Eye (tissue), 1 donor: ENCODE data around the gene ZNF774.
"Not testable (repeated sequence)": the region's sequence is repeated elsewhere in the genome, so short reads cannot be mapped to it uniquely, and the experiment has no call there.

Experiments
- DNase-seq: peaks from one replicate; pipeline ENCODE4 v3.0.0-alpha.2; 2015

The ZNF774 gene

GRCh38 chr15:90347431-90348065 lies 4.5 kb upstream of the ZNF774 start:
- not testable (repeated sequence) for DNase-seq

DNA sequence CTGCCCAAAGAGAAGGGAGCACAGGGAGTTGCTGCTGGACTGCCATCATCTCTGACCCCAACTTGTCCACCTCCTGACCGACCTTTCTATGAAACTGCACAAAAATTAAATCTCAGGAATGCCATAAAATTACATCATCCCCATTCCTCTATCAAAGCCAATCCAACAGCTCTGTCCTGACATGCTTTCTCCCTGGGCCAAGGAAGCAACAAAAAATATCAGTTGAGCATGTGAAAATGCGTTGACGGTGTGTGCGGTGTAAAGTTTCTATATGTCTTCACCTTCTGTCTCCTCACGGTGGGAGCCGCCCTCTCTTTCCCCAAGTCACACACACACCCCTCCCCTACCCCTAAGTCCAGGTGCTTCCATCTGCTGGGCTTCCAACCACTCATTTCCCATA lies 3.6 kb upstream of the ZNF774 start:
- no peak for DNase-seq

DNA sequence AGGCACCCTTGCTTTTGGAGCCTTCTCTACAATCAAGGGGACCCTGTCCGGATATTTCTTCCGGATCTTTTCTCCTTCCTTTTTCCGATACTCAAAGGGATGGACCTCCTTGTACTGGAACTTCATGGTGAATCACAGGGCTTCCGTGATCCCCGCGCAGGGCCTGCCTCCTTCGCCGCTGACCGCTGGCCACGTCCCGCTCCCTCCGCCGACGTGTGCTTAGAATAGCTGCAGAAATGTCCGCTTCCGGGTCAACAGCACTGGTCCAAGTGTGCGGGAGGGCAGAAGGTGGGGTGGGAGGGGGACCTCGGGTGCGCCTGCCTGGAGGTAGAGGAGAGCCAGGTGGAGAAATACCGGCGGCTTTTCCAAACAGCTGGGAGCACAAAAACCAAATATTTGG lies 3.0 kb upstream of the ZNF774 start:
- no peak for DNase-seq

- no peak for DNase-seq
Observed at GRCh38 chr15:90349821-90350220, 2.3 kb upstream of the ZNF774 start.

- no peak for DNase-seq
Observed at GRCh38 chr15:90351479-90352106, 491 bp upstream of the ZNF774 start.

- no peak for DNase-seq
Observed at GRCh38 chr15:90354986-90355385, 2.9 kb downstream of the ZNF774 start.

GRCh38 chr15:90358124-90359033 lies 6.3 kb downstream of the ZNF774 start:
- no peak for DNase-seq

DNA sequence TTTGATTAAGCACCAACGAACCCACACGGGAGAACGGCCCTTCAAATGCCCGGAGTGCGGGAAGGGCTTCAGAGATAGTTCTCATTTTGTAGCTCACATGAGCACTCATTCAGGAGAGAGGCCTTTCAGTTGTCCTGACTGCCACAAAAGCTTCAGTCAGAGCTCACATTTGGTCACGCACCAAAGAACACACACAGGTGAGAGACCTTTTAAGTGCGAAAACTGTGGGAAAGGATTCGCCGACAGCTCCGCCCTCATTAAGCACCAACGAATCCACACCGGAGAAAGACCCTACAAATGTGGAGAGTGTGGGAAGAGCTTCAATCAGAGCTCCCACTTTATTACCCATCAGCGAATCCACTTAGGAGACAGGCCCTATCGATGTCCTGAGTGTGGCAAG lies 8.7 kb downstream of the ZNF774 start:
- DNase-seq = no peak

DNA sequence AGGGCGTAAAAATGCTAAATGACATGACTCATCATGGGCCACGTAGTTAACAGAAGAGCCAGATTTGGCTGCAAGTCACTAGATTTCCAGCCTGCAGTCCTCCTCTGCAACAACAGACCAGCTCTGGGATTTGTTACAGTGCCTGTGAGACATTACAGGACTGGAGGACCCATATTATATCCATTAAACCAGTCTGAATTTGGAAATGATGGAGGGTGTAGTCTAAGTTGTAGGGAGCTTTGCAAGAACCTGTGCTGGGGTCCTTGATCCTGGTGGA lies 10.8 kb downstream of the ZNF774 start:
- DNase-seq = no peak

DNA sequence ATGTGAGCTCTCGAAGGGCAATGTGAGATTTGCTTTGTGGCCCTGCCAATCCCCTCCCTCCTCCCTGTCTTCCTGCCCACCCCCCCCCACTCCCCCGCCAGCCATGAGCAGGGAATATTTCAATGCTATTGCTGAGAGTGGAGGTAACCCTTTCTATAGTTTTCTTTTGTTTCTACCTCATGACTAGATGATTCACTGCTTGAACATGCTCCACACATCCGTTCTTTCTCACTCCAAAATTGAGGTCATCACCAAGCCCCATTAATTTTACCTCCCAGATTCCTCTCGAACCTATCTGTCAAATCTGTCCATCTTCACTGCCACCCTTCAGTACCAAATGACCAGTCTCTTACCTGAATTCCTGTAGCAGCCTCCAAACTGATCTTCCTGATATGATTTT lies 12.2 kb downstream of the ZNF774 start:
- no peak for DNase-seq

DNA sequence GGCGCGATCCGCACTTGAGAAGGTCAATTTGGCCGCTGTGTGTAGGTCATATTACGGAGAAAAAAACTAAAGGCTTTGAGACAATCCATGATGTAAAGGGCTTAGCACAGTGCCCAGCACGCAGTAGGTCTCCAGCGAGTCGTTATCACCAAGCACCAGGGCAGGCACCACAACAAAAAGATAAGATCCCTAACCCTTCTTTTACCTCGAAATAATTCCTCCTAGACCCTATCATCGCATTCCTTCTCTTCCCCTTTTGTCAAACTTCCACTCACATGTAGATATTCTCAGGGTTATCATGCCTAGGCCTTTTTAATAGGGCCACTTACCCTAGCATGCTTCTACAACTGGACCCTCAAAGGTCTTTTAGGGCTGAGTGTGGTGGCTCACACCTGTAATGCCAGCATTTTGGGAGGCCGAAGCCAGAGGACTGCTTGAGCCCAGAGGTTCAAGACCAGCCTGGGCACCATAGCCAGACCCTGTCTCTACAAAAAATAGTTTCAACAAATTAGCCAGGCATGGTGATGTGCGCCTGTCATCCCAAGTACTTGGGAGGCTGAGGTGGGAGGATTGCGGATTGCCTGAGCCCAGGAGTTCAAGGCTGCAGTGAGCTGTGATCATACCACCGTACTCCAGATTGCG lies 13.5 kb downstream of the ZNF774 start:
- DNase-seq = no peak

GRCh38 chr15:90367576-90367975 lies 15.5 kb downstream of the ZNF774 start:
- DNase-seq = no peak

- no peak for DNase-seq
Observed at GRCh38 chr15:90375071-90375470, 23.0 kb downstream of the ZNF774 start.

DNA sequence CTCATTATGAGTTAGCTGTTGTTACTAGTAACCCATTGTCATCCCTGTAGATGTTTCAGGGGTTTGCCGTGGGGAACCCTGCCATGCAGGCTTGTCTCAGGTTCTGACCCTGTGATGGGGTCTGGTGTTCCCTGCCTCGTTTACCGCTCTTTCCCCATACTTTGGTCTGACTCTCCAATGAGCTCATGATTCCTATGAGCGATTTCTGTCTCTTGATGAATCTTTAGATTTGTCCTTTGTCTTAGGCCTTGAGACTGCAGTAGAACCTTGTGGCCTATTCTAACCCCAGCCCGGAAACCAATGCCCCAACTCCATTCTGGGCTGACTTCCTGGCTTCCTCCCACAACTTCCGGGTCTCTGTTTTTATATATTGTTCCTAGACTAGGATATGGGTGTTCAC lies 24.7 kb downstream of the ZNF774 start:
- no peak for DNase-seq

DNA sequence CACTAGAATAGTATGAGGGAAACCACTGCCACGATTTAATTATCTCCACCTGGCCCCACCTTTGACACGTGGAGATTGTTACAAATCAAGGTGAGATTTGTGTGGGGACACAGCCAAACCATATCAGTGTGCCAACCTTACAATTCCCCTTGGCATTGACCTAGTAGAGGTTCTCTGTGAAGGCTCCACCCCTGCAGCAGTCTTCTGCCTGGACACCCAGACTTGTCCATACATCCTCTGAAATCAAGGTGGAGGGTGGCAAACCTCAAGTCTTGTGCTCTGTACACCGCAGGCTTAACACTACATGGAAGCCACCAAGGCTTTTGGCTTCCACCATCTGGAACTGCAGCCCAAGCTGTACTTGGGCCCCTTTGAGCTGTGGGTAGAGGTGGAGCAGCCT lies 27.2 kb downstream of the ZNF774 start:
- DNase-seq = no peak

DNA sequence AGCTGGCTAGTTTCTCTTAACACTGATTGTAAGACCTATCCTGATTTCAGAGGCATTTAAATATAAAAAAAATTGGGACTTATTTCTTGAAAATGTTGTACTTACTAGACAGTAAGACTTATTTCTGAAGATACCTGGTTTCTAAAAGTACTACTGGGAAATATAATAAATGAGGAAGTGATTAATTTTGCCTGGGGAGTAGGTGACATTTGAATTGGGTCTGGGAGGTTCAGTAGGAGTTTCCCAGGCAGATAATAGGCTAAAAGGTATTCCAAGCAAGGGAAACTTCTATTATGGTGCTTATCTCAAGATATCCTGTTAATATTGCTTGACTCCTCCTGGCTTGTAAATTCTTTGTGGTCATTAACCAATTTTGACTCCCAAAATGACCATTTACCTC lies 29.4 kb downstream of the ZNF774 start:
- no peak for DNase-seq

GRCh38 chr15:90382320-90382719 lies 30.2 kb downstream of the ZNF774 start:
- DNase-seq = no peak

GRCh38 chr15:90386221-90386620 lies 34.1 kb downstream of the ZNF774 start:
- no peak for DNase-seq

GRCh38 chr15:90387534-90388461 lies 35.7 kb downstream of the ZNF774 start, which contains the start of gene IQGAP1:
Gene IQGAP1, plus strand, starts transcription at chr15:90388242. Its CDS starts 100 bp downstream, at chr15:90388342.
- peak; percentile 97 for DNase-seq

- peak; percentile 70 for DNase-seq
Observed at GRCh38 chr15:90388462-90389380, 36.6 kb downstream of the ZNF774 start.

DNA sequence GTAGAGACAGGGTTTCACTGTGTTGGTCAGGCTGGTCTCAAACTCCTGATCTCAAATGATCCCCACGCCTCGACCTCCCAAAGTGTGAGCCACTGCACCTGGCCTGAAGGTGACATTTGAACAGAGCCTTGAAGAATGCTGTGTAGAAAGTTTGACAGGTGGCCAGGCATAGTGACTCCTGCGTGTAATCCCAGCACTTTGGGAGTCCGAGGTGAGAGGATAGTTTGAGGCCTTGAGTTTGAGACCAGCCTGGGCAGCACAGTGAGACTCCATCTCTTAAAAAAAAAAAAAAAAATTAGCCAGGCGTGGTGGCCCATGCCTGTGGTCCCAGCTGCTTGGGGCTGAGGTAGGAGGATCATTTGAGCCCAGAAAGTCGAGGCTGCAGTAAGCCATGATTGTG lies 37.4 kb downstream of the ZNF774 start:
- DNase-seq = no peak
